H1 (cell line): ENCODE results near the gene CELF4. TPM values are rescaled to one million over a fixed set of nuclear protein-coding genes. Genes with fewer than 3 reads are reported as not detected.

ENCODE experiments used
- CTCF ChIA-PET: fragments of 300-600 bp; sonication (Branson Sonifier 250); formaldehyde crosslinking; loops from one replicate; lab custom pipeline; 2021; ENCODE audit not compliant: partially characterized antibody; lab: Charles Lee
- POLR2A ChIA-PET: fragments of 300-600 bp; sonication (Branson Sonifier 250); formaldehyde crosslinking; loops from one replicate; lab custom pipeline; 2021; ENCODE audit warnings: inconsistent platforms; ENCODE audit not compliant: partially characterized antibody; lab: Charles Lee
- DNase-seq, 2 experiments: peaks; one replicate each; pipeline versions ENCODE4 v3.0.0 to v3.0.0-alpha.2; 2010 to 2022; ENCODE audit warnings: low spot score in 2 of 2, low read depth in 1 of 2, mixed read lengths in 1 of 2
- FAIRE-seq: peaks from 2 replicates; lab custom pipeline; 2011; peaks lifted over from hg19 to GRCh38; lab: Jason Lieb, UNC
- H2AFZ ChIP-seq: 2 replicates; pipeline ENCODE4 v1.8.1; 2012; ENCODE audit warnings: low read length, inconsistent platforms
- H2AK5ac ChIP-seq: 2 replicates; pipeline ENCODE4 v1.6.1; 2013; ENCODE audit warnings: low read depth, low read length
- H2BK120ac ChIP-seq: replicated peaks from 2 replicates; pipeline ENCODE3; 2013; ENCODE audit warnings: low read depth, low read length, inconsistent platforms
- H2BK12ac ChIP-seq: 2 replicates; pipeline ENCODE4 v1.6.1; 2013; ENCODE audit warnings: low read depth, low read length
- H2BK15ac ChIP-seq: 2 replicates; pipeline ENCODE4 v1.6.1; 2013; ENCODE audit warnings: low read length
- H2BK20ac ChIP-seq: 2 replicates; pipeline ENCODE4 v1.6.1; 2013; ENCODE audit warnings: low read length
- H2BK5ac ChIP-seq: 2 replicates; pipeline ENCODE4 v1.6.1; 2013; ENCODE audit warnings: low read depth, low read length
- H3K14ac ChIP-seq: 2 replicates; pipeline ENCODE4 v1.6.1; 2013; ENCODE audit warnings: inconsistent platforms; ENCODE audit not compliant: insufficient read length
- H3K18ac ChIP-seq: 2 replicates; pipeline ENCODE4 v1.6.1; 2013; ENCODE audit warnings: low read length; ENCODE audit errors: extremely low read depth
- H3K23ac ChIP-seq: 2 replicates; pipeline ENCODE4 v1.6.1; 2013; ENCODE audit warnings: inconsistent platforms; ENCODE audit not compliant: insufficient read length
- H3K23me2 ChIP-seq: 2 replicates; pipeline ENCODE4 v1.6.1; 2013; ENCODE audit warnings: low read depth, low read length
- H3K27ac ChIP-seq: 2 replicates; pipeline ENCODE4 v1.6.1; 2011; ENCODE audit warnings: low read depth, low read length, inconsistent platforms
- H3K27me3 ChIP-seq, 4 experiments: replicated peaks in 1 of 4; 1 replicate in 1 of 4; 2 replicates in 3 of 4; pipeline versions ENCODE4 v1.6.1 to v1.8.1; 2011 to 2013; ENCODE audit warnings: low read length in 3 of 4, mild to moderate bottlenecking in 3 of 4, inconsistent platforms in 2 of 4, mixed read lengths in 2 of 4, moderate library complexity in 1 of 4; ENCODE audit not compliant: control insufficient read depth in 3 of 4, insufficient read depth in 3 of 4; ENCODE audit errors: extremely low read depth in 1 of 4
- H3K36me3 ChIP-seq, 4 experiments: 2 replicates each; pipeline versions ENCODE4 v1.6.1 to v1.8.1; 2011 to 2013; ENCODE audit warnings: mild to moderate bottlenecking in 4 of 4, low read length in 3 of 4, moderate library complexity in 2 of 4, control low read depth in 1 of 4, inconsistent platforms in 1 of 4; ENCODE audit not compliant: insufficient read depth in 4 of 4, control insufficient read depth in 2 of 4
- H3K4ac ChIP-seq: replicated peaks from 2 replicates; pipeline ENCODE3; 2013; ENCODE audit warnings: low read length, low read depth, mixed read lengths, inconsistent platforms; ENCODE audit not compliant: insufficient read length
- H3K4me1 ChIP-seq, 4 experiments: replicated peaks in 1 of 4; 1 replicate in 1 of 4; 2 replicates in 3 of 4; pipeline versions ENCODE4 v1.6.1 to v1.8.1; 2011 to 2013; ENCODE audit warnings: low read length in 3 of 4, inconsistent platforms in 2 of 4, mixed read lengths in 1 of 4; ENCODE audit not compliant: insufficient read depth in 4 of 4, control insufficient read depth in 3 of 4
- H3K4me2 ChIP-seq, 2 experiments: 2 replicates each; pipeline versions ENCODE4 v1.6.1 to v1.8.1; 2011 to 2013; ENCODE audit warnings: low read depth in 2 of 2, low read length in 2 of 2, control low read depth in 1 of 2, inconsistent platforms in 1 of 2, mild to moderate bottlenecking in 1 of 2; ENCODE audit not compliant: insufficient read depth in 1 of 2
- H3K4me3 ChIP-seq, 4 experiments: fragments of 200-600, 300-600 bp in 1 of 4; sonication (generic), shearing (Covaris generic), sonication (Bioruptor Twin) in 1 of 4; 2 replicates each; pipeline versions ENCODE4 v1.5.1 to v1.8.1; 2011 to 2016; ENCODE audit warnings: low read length in 4 of 4, low read depth in 3 of 4, control low read depth in 2 of 4, inconsistent platforms in 2 of 4, mild to moderate bottlenecking in 2 of 4, mixed read lengths in 1 of 4, moderate library complexity in 1 of 4; ENCODE audit not compliant: insufficient read depth in 2 of 4; ENCODE audit errors: extremely low read depth in 1 of 4
- H3K56ac ChIP-seq: replicated peaks from 2 replicates; pipeline ENCODE3; 2013; ENCODE audit warnings: low read depth, mild to moderate bottlenecking, mixed read lengths, low read length, inconsistent platforms; ENCODE audit not compliant: insufficient read length
- H3K79me1 ChIP-seq: 2 replicates; pipeline ENCODE4 v1.6.1; 2013; ENCODE audit warnings: low read depth, low read length, control low read depth
- H3K79me2 ChIP-seq, 2 experiments: 2 replicates each; pipeline versions ENCODE4 v1.6.1 to v1.8.1; 2012 to 2013; ENCODE audit warnings: low read length in 2 of 2, mild to moderate bottlenecking in 2 of 2, inconsistent platforms in 1 of 2; ENCODE audit not compliant: insufficient read depth in 2 of 2, control insufficient read depth in 1 of 2
- H3K9ac ChIP-seq, 4 experiments: replicated peaks in 1 of 4; 1 replicate in 1 of 4; 2 replicates in 3 of 4; pipeline versions ENCODE4 v1.6.1 to v1.8.1; 2011 to 2013; ENCODE audit warnings: low read depth in 3 of 4, low read length in 3 of 4, control low read depth in 2 of 4, mild to moderate bottlenecking in 2 of 4, moderate library complexity in 2 of 4, inconsistent platforms in 1 of 4; ENCODE audit errors: extremely low read depth in 1 of 4
- H3K9me3 ChIP-seq, 2 experiments: 2 replicates each; pipeline versions ENCODE4 v1.6.1 to v1.8.1; 2012 to 2013; ENCODE audit warnings: mild to moderate bottlenecking in 2 of 2, moderate library complexity in 2 of 2, control low read depth in 1 of 2, inconsistent platforms in 1 of 2, low read depth in 1 of 2, low read length in 1 of 2, mixed read lengths in 1 of 2; ENCODE audit not compliant: insufficient read depth in 2 of 2
- H4K20me1 ChIP-seq, 2 experiments: replicated peaks in 1 of 2; 2 replicates each; pipeline versions ENCODE3 to v1.8.1; 2011 to 2013; ENCODE audit warnings: inconsistent platforms in 2 of 2, low read length in 2 of 2, mild to moderate bottlenecking in 1 of 2; ENCODE audit not compliant: insufficient read depth in 2 of 2, control insufficient read depth in 1 of 2
- H4K5ac ChIP-seq: 2 replicates; pipeline ENCODE4 v1.6.1; 2013; ENCODE audit warnings: low read length, low read depth, mixed read lengths, inconsistent platforms; ENCODE audit not compliant: insufficient read length
- H4K8ac ChIP-seq: 2 replicates; pipeline ENCODE4 v1.8.0; 2013; ENCODE audit warnings: mild to moderate bottlenecking, moderate library complexity, low read length, inconsistent platforms; ENCODE audit not compliant: insufficient read depth; ENCODE audit errors: extremely low read depth
- H4K91ac ChIP-seq: replicated peaks from 2 replicates; pipeline ENCODE3; 2013; ENCODE audit warnings: low read length, mixed read lengths, inconsistent platforms; ENCODE audit not compliant: insufficient read length
- BCL11A ChIP-seq, 2 experiments: IDR thresholded peaks; one replicate each; pipeline ENCODE4 v1.6.1; 2011; ENCODE audit warnings: low read depth in 2 of 2, low read length in 2 of 2, mild to moderate bottlenecking in 2 of 2
- CTBP2 ChIP-seq: IDR thresholded peaks from 2 replicates; pipeline ENCODE4 v1.7.0; 2011; ENCODE audit warnings: borderline replicate concordance, mild to moderate bottlenecking, moderate library complexity, mixed read lengths, low read length; ENCODE audit not compliant: insufficient read depth, insufficient read length
- FOSL1 ChIP-seq: IDR thresholded peaks from 2 replicates; pipeline ENCODE4 v1.6.1; 2011; ENCODE audit warnings: mild to moderate bottlenecking, low read depth, low read length, moderate library complexity; ENCODE audit not compliant: insufficient read depth
- HDAC2 ChIP-seq, 2 experiments: fragments of 300-600 bp in 1 of 2; sonication (generic) in 1 of 2; IDR thresholded peaks; 2 replicates each; pipeline ENCODE4 v1.6.1; 2011 to 2012; ENCODE audit warnings: low read depth in 2 of 2, low read length in 2 of 2, mild to moderate bottlenecking in 2 of 2, moderate library complexity in 2 of 2, borderline replicate concordance in 1 of 2, inconsistent platforms in 1 of 2
- RFX5 ChIP-seq: IDR thresholded peaks from 2 replicates; pipeline ENCODE4 v1.6.1; 2011; ENCODE audit warnings: low read depth, low read length, improper control_type of control experiment, borderline replicate concordance
- WGBS, 2 experiments: shearing (Covaris generic) in 1 of 2; methylation state at CpG; one replicate each; pipeline versions ENCODE4 v1.1.6 to v1.1.7; 2013 to 2015; ENCODE audit warnings: low lambda C conversion rate in 2 of 2, mixed read lengths in 2 of 2, inconsistent platforms in 1 of 2, low coverage in 1 of 2, missing lambda C conversion rate in 1 of 2; ENCODE audit not compliant: insufficient replicate concordance in 2 of 2, insufficient coverage in 1 of 2, insufficient read length in 1 of 2; ENCODE audit errors: extremely low coverage in 1 of 2, missing lambda C conversion rate in 1 of 2; 5-methylcytosine and 5-hydroxymethylcytosine counted together
- polyA plus RNA-seq, 7 experiments: library from polyadenylated mRNA; depleted of rRNA in 3 of 7; stranded (reverse) in 5 of 7; unstranded in 2 of 7; fragments of >200 nt in 5 of 7; fragments of 200-250 nt in 2 of 7; gene quantifications; 1 replicate in 5 of 7; 2 replicates in 1 of 7; 4 replicates in 1 of 7; pipeline versions ENCODE4 v1.2.1 to v1.2.3, GENCODE V29; 2011 to 2013; ENCODE audit warnings: missing spikeins in 2 of 7, mixed read lengths in 2 of 7
- total RNA-seq: library from RNA; stranded (reverse); fragmentation: NEBNext Ultra II Directional; extraction: Animal tissue kit (Norgen Biotek cat#: 25700); gene quantifications from 2 replicates; pipeline ENCODE4 v1.2.1, GENCODE V29; 2021

CELF4 gene
- total and polyA plus RNA-seq, 2 of the 8 experiments (the other 6 are each of a cell fraction or from before 2014, with no cell fraction given) = 1.6 to 3.4 TPM

- Histone ChIP-seq H4K91ac (no peak overlapping the region), H3K14ac (no peak overlapping the region), H3K27me3 (no peaks in the 10 kb centered on the region; a peak in 1 of 7 replicates), H3K4me3 (no peak overlapping the region), H3K9me3 (no peaks in the 10 kb centered on the region), H3K18ac (no peak overlapping the region), H2BK20ac (no peak overlapping the region), H4K8ac (no peak overlapping the region), H2BK12ac (no peak overlapping the region), H2AFZ (no peak overlapping the region), H3K56ac (no peak overlapping the region), H4K5ac (no peak overlapping the region), H4K20me1 (no peaks in the 10 kb centered on the region), H2BK120ac (no peak overlapping the region), H3K4me2 (no peak overlapping the region), H3K23ac (no peak overlapping the region), H2BK15ac (no peak overlapping the region), H3K9ac (no peak overlapping the region), H3K79me1 (no peaks in the 10 kb centered on the region), H3K36me3 (no peaks in the 10 kb centered on the region), H3K27ac (no peak overlapping the region), H2AK5ac (no peak overlapping the region), H2BK5ac (no peak overlapping the region), H3K4ac (no peak overlapping the region), H3K23me2 (no peaks in the 10 kb centered on the region), H3K4me1 (no peaks in the 10 kb centered on the region; a peak in 1 of 7 replicates), H3K79me2 (no peaks in the 10 kb centered on the region)
- FAIRE-seq (no peak), DNase-seq (no peak)
- ChIA-PET CTCF (interaction anchor here (0.8 to 10.4 kb wide), 20 partner anchors 8 to 107 kb away, joined by 3 to 70 read pairs (median 4); no protein-coding TSS in a partner anchor), POLR2A (no interaction called here)
- WGBS, 2 experiments = 90% methylated on average over 15 of the region's 15 CpGs; no CpG with 5 or more reads in 1 of the 2 experiments
- no peak for TF ChIP-seq CTBP2
- no peak for TF ChIP-seq RFX5
- TF ChIP-seq FOSL1 = no peak
- no peak for TF ChIP-seq HDAC2 (IDR thresholded peaks at IDR 0.05; ENCODE audit: borderline replicate concordance in 1 of 2, low read depth in 2 of 2, low read length in 2 of 2)
- no peak for TF ChIP-seq BCL11A (IDR thresholded peaks at IDR 0.05; ENCODE audit: low read depth in 2 of 2, low read length in 2 of 2)
Observed at GRCh38 chr18:37435996-37436395, 129.6 kb downstream of the CELF4 start.
